Trophoblast cell (in vitro differentiated cells and primary cell): Measurements from ENCODE around the gene FIGLA.

ENCODE experiments used
- DNase-seq, 2 donors: peaks; one replicate each; pipeline ENCODE4 v3.0.0-alpha.2; 2016
- H2AFZ ChIP-seq: 2 replicates; pipeline ENCODE4 v1.6.1; 2013; ENCODE audit warnings: low read length, moderate library complexity, mild to moderate bottlenecking; ENCODE audit not compliant: insufficient read depth, poor library complexity
- H2AK5ac ChIP-seq: 2 replicates; pipeline ENCODE4 v1.6.1; 2013; ENCODE audit warnings: mild to moderate bottlenecking, low read length
- H2BK120ac ChIP-seq: 2 replicates; pipeline ENCODE4 v1.6.1; 2013; ENCODE audit warnings: low read length, mild to moderate bottlenecking, moderate library complexity; ENCODE audit not compliant: insufficient read depth, poor library complexity
- H2BK12ac ChIP-seq: 2 replicates; pipeline ENCODE4 v1.6.1; 2013; ENCODE audit warnings: mild to moderate bottlenecking, low read length, moderate library complexity
- H2BK5ac ChIP-seq: 2 replicates; pipeline ENCODE4 v1.6.1; 2013; ENCODE audit warnings: low read length, low read depth, moderate library complexity, mild to moderate bottlenecking; ENCODE audit not compliant: poor library complexity
- H3K14ac ChIP-seq: 2 replicates; pipeline ENCODE4 v1.6.1; 2013; ENCODE audit warnings: mild to moderate bottlenecking, low read length
- H3K18ac ChIP-seq: 2 replicates; pipeline ENCODE4 v1.6.1; 2013; ENCODE audit warnings: mild to moderate bottlenecking, low read length
- H3K23ac ChIP-seq: 2 replicates; pipeline ENCODE4 v1.6.1; 2013; ENCODE audit warnings: low read length
- H3K27ac ChIP-seq: 2 replicates; pipeline ENCODE4 v1.5.1; 2013; ENCODE audit warnings: low read depth, mild to moderate bottlenecking, inconsistent platforms, low read length, moderate library complexity
- H3K27me3 ChIP-seq: 2 replicates; pipeline ENCODE4 v1.6.1; 2013; ENCODE audit warnings: inconsistent platforms, mild to moderate bottlenecking, low read length, moderate library complexity; ENCODE audit not compliant: insufficient read depth
- H3K36me3 ChIP-seq, 2 experiments: 1 replicate in 1 of 2; 2 replicates in 1 of 2; pipeline ENCODE4 v1.6.1; 2013; ENCODE audit warnings: low read length in 2 of 2, mild to moderate bottlenecking in 2 of 2, moderate library complexity in 1 of 2; ENCODE audit not compliant: insufficient read depth in 2 of 2, control insufficient read depth in 1 of 2
- H3K4ac ChIP-seq: 2 replicates; pipeline ENCODE4 v1.6.1; 2013; ENCODE audit warnings: low read depth, mild to moderate bottlenecking, low read length, moderate library complexity
- H3K4me1 ChIP-seq, 2 experiments: 1 replicate in 1 of 2; 2 replicates in 1 of 2; pipeline ENCODE4 v1.6.1; 2013; ENCODE audit warnings: low read length in 2 of 2, mild to moderate bottlenecking in 2 of 2, moderate library complexity in 1 of 2; ENCODE audit not compliant: insufficient read depth in 2 of 2, control insufficient read depth in 1 of 2
- H3K4me2 ChIP-seq: 2 replicates; pipeline ENCODE4 v1.6.1; 2013; ENCODE audit warnings: inconsistent platforms, mild to moderate bottlenecking, low read length, moderate library complexity
- H3K4me3 ChIP-seq: 2 replicates; pipeline ENCODE4 v1.5.1; 2013; ENCODE audit warnings: mild to moderate bottlenecking, low read depth, low read length, inconsistent platforms
- H3K79me1 ChIP-seq: one replicate; pipeline ENCODE4 v1.6.1; 2013; ENCODE audit warnings: low read length
- H3K79me2 ChIP-seq: 2 replicates; pipeline ENCODE4 v1.6.1; 2013; ENCODE audit warnings: low read length, mild to moderate bottlenecking; ENCODE audit not compliant: control insufficient read depth, insufficient read depth, poor library complexity
- H3K9ac ChIP-seq: 2 replicates; pipeline ENCODE4 v1.6.1; 2013; ENCODE audit warnings: mild to moderate bottlenecking, low read length
- H3K9me3 ChIP-seq: 2 replicates; pipeline ENCODE4 v1.6.1; 2013; ENCODE audit warnings: low read depth, mild to moderate bottlenecking, control low read depth, inconsistent platforms, low read length; ENCODE audit not compliant: insufficient read depth
- H4K12ac ChIP-seq: 2 replicates; pipeline ENCODE4 v1.6.1; 2013; ENCODE audit warnings: low read depth, mild to moderate bottlenecking, low read length, moderate library complexity
- H4K8ac ChIP-seq: 2 replicates; pipeline ENCODE4 v1.6.1; 2013; ENCODE audit warnings: low read depth, mild to moderate bottlenecking, low read length, moderate library complexity
- H4K91ac ChIP-seq: one replicate; pipeline ENCODE4 v1.6.1; 2013; ENCODE audit warnings: low read depth, mild to moderate bottlenecking, low read length, moderate library complexity
- WGBS: extraction: QIAGEN DNeasy Blood & Tissue Kit; methylation state at CpG from one replicate; pipeline ENCODE4 v1.1.7; 2013; ENCODE audit warnings: missing lambda C conversion rate; ENCODE audit not compliant: insufficient read length, insufficient coverage; ENCODE audit errors: extremely low coverage; 5-methylcytosine and 5-hydroxymethylcytosine counted together

The FIGLA gene

GRCh38 chr2:70778676-70779075 lies 11.8 kb downstream of the FIGLA start:
- H2BK12ac ChIP-seq, result no peak overlapping the region
- DNase-seq, result no peak
- H4K12ac ChIP-seq, result no peak overlapping the region
- H3K27ac ChIP-seq, result no peak overlapping the region
- H3K23ac ChIP-seq, result no peak overlapping the region
- no peak overlapping the region for H4K91ac ChIP-seq
- no peak overlapping the region for H3K18ac ChIP-seq
- no peak overlapping the region for H3K9ac ChIP-seq
- no peaks in the 10 kb centered on the region for H3K79me2 ChIP-seq
- no peak overlapping the region for H4K8ac ChIP-seq
- no peak overlapping the region for H3K4me3 ChIP-seq
- no peaks in the 10 kb centered on the region for H3K79me1 ChIP-seq
- no peak overlapping the region for H2AK5ac ChIP-seq
- no peaks in the 10 kb centered on the region for H3K4me1 ChIP-seq
- no peak overlapping the region for H3K14ac ChIP-seq
- H2BK120ac ChIP-seq, result no peak overlapping the region
- H3K36me3 ChIP-seq, result no peaks in the 10 kb centered on the region
- no peak overlapping the region for H3K4ac ChIP-seq
- WGBS, result no CpG with 5 or more reads among the region's 1 CpG
- no peaks in the 10 kb centered on the region for H3K27me3 ChIP-seq
- no peak overlapping the region for H2BK5ac ChIP-seq
- H3K9me3 ChIP-seq, result no peaks in the 10 kb centered on the region
- no peak overlapping the region for H2AFZ ChIP-seq
- no peak overlapping the region for H3K4me2 ChIP-seq

GRCh38 chr2:70777450-70777849 lies 13.0 kb downstream of the FIGLA start:
- WGBS, result no CpG with 5 or more reads among the region's 2 CpGs

GRCh38 chr2:70776266-70776665 lies 14.2 kb downstream of the FIGLA start:
- no peak overlapping the region for H3K9ac ChIP-seq
- H3K79me1 ChIP-seq, result no peaks in the 10 kb centered on the region
- no peak overlapping the region for H4K8ac ChIP-seq
- no peak overlapping the region for H3K4me3 ChIP-seq
- H3K36me3 ChIP-seq, result no peaks in the 10 kb centered on the region
- no peaks in the 10 kb centered on the region for H3K79me2 ChIP-seq
- no peak overlapping the region for H3K23ac ChIP-seq
- H3K27ac ChIP-seq, result no peak overlapping the region
- WGBS, result no CpG with 5 or more reads among the region's 3 CpGs
- H4K91ac ChIP-seq, result no peak overlapping the region
- no peak overlapping the region for H2AFZ ChIP-seq
- H3K27me3 ChIP-seq, result no peaks in the 10 kb centered on the region
- H2BK5ac ChIP-seq, result no peak overlapping the region
- no peaks in the 10 kb centered on the region for H3K4me1 ChIP-seq
- H2BK120ac ChIP-seq, result no peak overlapping the region
- no peak overlapping the region for H2BK12ac ChIP-seq
- H3K18ac ChIP-seq, result no peak overlapping the region
- H4K12ac ChIP-seq, result no peak overlapping the region
- no peak overlapping the region for H3K4me2 ChIP-seq
- DNase-seq, result no peak
- H3K4ac ChIP-seq, result no peak overlapping the region
- no peak overlapping the region for H3K14ac ChIP-seq
- no peaks in the 10 kb centered on the region for H3K9me3 ChIP-seq
- H2AK5ac ChIP-seq, result no peak overlapping the region

More at GRCh38 chr2:70777450-70777849, 13.0 kb downstream of the FIGLA start:
- no peak overlapping the region for H2BK120ac ChIP-seq
- no peak for DNase-seq
- no peak overlapping the region for H4K91ac ChIP-seq
- H3K14ac ChIP-seq, result no peak overlapping the region
- no peak overlapping the region for H2BK12ac ChIP-seq
- no peaks in the 10 kb centered on the region for H3K79me1 ChIP-seq
- H3K4me2 ChIP-seq, result no peak overlapping the region
- H2AFZ ChIP-seq, result no peak overlapping the region
- H3K9me3 ChIP-seq, result no peaks in the 10 kb centered on the region
- no peaks in the 10 kb centered on the region for H3K27me3 ChIP-seq
- H3K23ac ChIP-seq, result no peak overlapping the region
- H2BK5ac ChIP-seq, result no peak overlapping the region
- no peak overlapping the region for H3K4me3 ChIP-seq
- no peak overlapping the region for H3K4ac ChIP-seq
- H3K79me2 ChIP-seq, result no peaks in the 10 kb centered on the region
- H4K8ac ChIP-seq, result no peak overlapping the region
- H4K12ac ChIP-seq, result no peak overlapping the region
- H3K36me3 ChIP-seq, result no peaks in the 10 kb centered on the region
- no peak overlapping the region for H3K27ac ChIP-seq
- no peaks in the 10 kb centered on the region for H3K4me1 ChIP-seq
- H2AK5ac ChIP-seq, result no peak overlapping the region
- H3K9ac ChIP-seq, result no peak overlapping the region
- H3K18ac ChIP-seq, result no peak overlapping the region

GRCh38 chr2:70775141-70775540 lies 15.3 kb downstream of the FIGLA start:
- Histone ChIP-seq H3K4me3 (no peak overlapping the region), H2BK120ac (no peak overlapping the region), H3K36me3 (no peaks in the 10 kb centered on the region), H4K8ac (no peak overlapping the region), H4K91ac (no peak overlapping the region), H4K12ac (no peak overlapping the region), H3K18ac (no peak overlapping the region), H3K9me3 (no peaks in the 10 kb centered on the region), H3K79me2 (no peaks in the 10 kb centered on the region), H3K27me3 (no peaks in the 10 kb centered on the region), H2AK5ac (no peak overlapping the region), H3K79me1 (no peaks in the 10 kb centered on the region), H2BK5ac (no peak overlapping the region), H3K27ac (no peak overlapping the region), H2AFZ (no peak overlapping the region), H3K4me1 (no peaks in the 10 kb centered on the region), H3K14ac (no peak overlapping the region), H3K4ac (no peak overlapping the region), H2BK12ac (no peak overlapping the region), H3K4me2 (no peak overlapping the region), H3K9ac (no peak overlapping the region), H3K23ac (no peak overlapping the region)
- WGBS, result no CpG with 5 or more reads among the region's 2 CpGs
- no peak for DNase-seq
